ENCODE data around the gene CCL17. TPM values are rescaled to one million over a fixed set of nuclear protein-coding genes. Genes with fewer than 3 reads are reported as not detected.
"Not testable (repeated sequence)": the region's sequence is repeated elsewhere in the genome, so short reads cannot be mapped to it uniquely, and the experiment has no call there.

The CCL17 gene
- total RNA-seq, 1 experiment from 2014 or later, result not detected

- peaks cover 7% of the 10 kb centered on the region for H3K36me3 Mint-ChIP-seq (ENCODE audit: insufficient read depth, unreplicated experiment)
- H3K4me1 Mint-ChIP-seq (ENCODE audit: low read depth, unreplicated experiment), result peaks cover 16% of the 10 kb centered on the region
- intact Hi-C loops (cut with micrococcal nuclease; ENCODE audit: unreplicated experiment), result no loop called here
- no peak overlapping the region for H3K27ac Mint-ChIP-seq (ENCODE audit: unreplicated experiment)
- no peak for DNase-seq
- BruUV-seq (replicated peaks), result no TSS peak
- TF ChIP-seq CTCF (IDR thresholded peaks at IDR 0.05; ENCODE audit: unreplicated experiment), result no peak
- no peak overlapping the region for H3K4me3 Mint-ChIP-seq (ENCODE audit: low read depth, unreplicated experiment)
- no peaks in the 10 kb centered on the region for H3K27me3 Mint-ChIP-seq (ENCODE audit: unreplicated experiment)
- H3K9me3 Mint-ChIP-seq (ENCODE audit: low read depth, unreplicated experiment), result no peaks in the 10 kb centered on the region
- CTCF ChIA-PET, result no interaction called here
Measured at GRCh38 chr16:57396786-57397185, 7.8 kb upstream of the CCL17 start.

GRCh38 chr16:57397493-57397892 is 7.1 kb upstream of the CCL17 start:
- BruUV-seq (replicated peaks); H3K4me3 Mint-ChIP-seq (ENCODE audit: low read depth, unreplicated experiment); intact Hi-C loops (cut with micrococcal nuclease; ENCODE audit: unreplicated experiment); CTCF ChIA-PET; H3K4me1 Mint-ChIP-seq (ENCODE audit: low read depth, unreplicated experiment); H3K27ac Mint-ChIP-seq (ENCODE audit: unreplicated experiment); H3K9me3 Mint-ChIP-seq (ENCODE audit: low read depth, unreplicated experiment); H3K36me3 Mint-ChIP-seq (ENCODE audit: insufficient read depth, unreplicated experiment); DNase-seq; H3K27me3 Mint-ChIP-seq (ENCODE audit: unreplicated experiment): not testable (repeated sequence)

GRCh38 chr16:57401943-57402640 is 2.5 kb upstream of the CCL17 start:
- Mint-ChIP-seq H3K4me3 (ENCODE audit: low read depth, unreplicated experiment) (no peak overlapping the region), H3K9me3 (ENCODE audit: low read depth, unreplicated experiment) (no peaks in the 10 kb centered on the region), H3K36me3 (ENCODE audit: insufficient read depth, unreplicated experiment) (no peaks in the 10 kb centered on the region), H3K27ac (ENCODE audit: unreplicated experiment) (no peak overlapping the region), H3K27me3 (ENCODE audit: unreplicated experiment) (peaks cover 23% of the 10 kb centered on the region), H3K4me1 (ENCODE audit: low read depth, unreplicated experiment) (peaks cover 11% of the 10 kb centered on the region)
- no TSS peak for BruUV-seq (replicated peaks)
- TF ChIP-seq CTCF (IDR thresholded peaks at IDR 0.05; ENCODE audit: unreplicated experiment), result no peak
- no peak for DNase-seq
- intact Hi-C loops (cut with micrococcal nuclease; ENCODE audit: unreplicated experiment), result no loop called here
- CTCF ChIA-PET, result interaction anchor here (0.6 kb wide), 2 partner anchors 60 to 282 kb away, joined by 3 to 5 read pairs; partner anchors contain the start of gene POLR2C

- Mint-ChIP-seq H3K27ac (ENCODE audit: unreplicated experiment) (no peak overlapping the region), H3K4me1 (ENCODE audit: low read depth, unreplicated experiment) (peaks cover 24% of the 10 kb centered on the region), H3K4me3 (ENCODE audit: low read depth, unreplicated experiment) (no peak overlapping the region), H3K36me3 (ENCODE audit: insufficient read depth, unreplicated experiment) (no peaks in the 10 kb centered on the region), H3K9me3 (ENCODE audit: low read depth, unreplicated experiment) (no peaks in the 10 kb centered on the region), H3K27me3 (ENCODE audit: unreplicated experiment) (peaks cover 23% of the 10 kb centered on the region)
- intact Hi-C loops (cut with micrococcal nuclease; ENCODE audit: unreplicated experiment), result no loop called here
- CTCF ChIA-PET, result interaction anchor here (0.7 to 1.7 kb wide), 2 partner anchors 12 to 28 kb away, joined by 3 to 8 read pairs; no protein-coding TSS in a partner anchor
- BruUV-seq (replicated peaks), result no TSS peak
- no peak for TF ChIP-seq CTCF (IDR thresholded peaks at IDR 0.05; ENCODE audit: unreplicated experiment)
- no peak for DNase-seq
Measured at GRCh38 chr16:57405097-57405496, 530 bp downstream of the CCL17 start.

- TF ChIP-seq CTCF (IDR thresholded peaks at IDR 0.05; ENCODE audit: unreplicated experiment), result no peak
- peaks cover 23% of the 10 kb centered on the region for H3K27me3 Mint-ChIP-seq (ENCODE audit: unreplicated experiment)
- H3K36me3 Mint-ChIP-seq (ENCODE audit: insufficient read depth, unreplicated experiment), result no peaks in the 10 kb centered on the region
- no peak for DNase-seq
- intact Hi-C loops (cut with micrococcal nuclease; ENCODE audit: unreplicated experiment), result no loop called here
- peaks cover 31% of the 10 kb centered on the region for H3K4me1 Mint-ChIP-seq (ENCODE audit: low read depth, unreplicated experiment)
- H3K9me3 Mint-ChIP-seq (ENCODE audit: low read depth, unreplicated experiment), result no peaks in the 10 kb centered on the region
- H3K27ac Mint-ChIP-seq (ENCODE audit: unreplicated experiment), result no peak overlapping the region
- CTCF ChIA-PET, result interaction anchor here (0.8 kb wide), 1 partner anchor 12 kb away, joined by 4 read pairs; no protein-coding TSS in a partner anchor
- BruUV-seq (replicated peaks), result no TSS peak
- H3K4me3 Mint-ChIP-seq (ENCODE audit: low read depth, unreplicated experiment), result no peak overlapping the region
Measured at GRCh38 chr16:57406881-57407280, 2.3 kb downstream of the CCL17 start.
